Fibroblast of pulmonary artery (primary cell): Measurements from ENCODE around the gene RPRD2.
A peak's percentile ranks its signal among the peaks of the same experiment; 100 is the strongest.

Experiments used
- DNase-seq: peaks from one replicate; pipeline ENCODE4 v3.0.0-alpha.2; 2010; ENCODE audit warnings: low read depth
- H3K4me3 ChIP-seq: replicated peaks from 2 replicates; pipeline ENCODE4 v1.5.1; 2011; ENCODE audit warnings: low read depth, mild to moderate bottlenecking, control low read depth, low read length, moderate library complexity
- TF ChIP-seq, protein P1 (sequence below): IDR thresholded peaks from 2 replicates; pipeline ENCODE4 v1.5.1; 2011; ENCODE audit warnings: mild to moderate bottlenecking, control low read depth, low read length, inconsistent platforms; ENCODE audit errors: missing control alignments

RPRD2 gene

DNA sequence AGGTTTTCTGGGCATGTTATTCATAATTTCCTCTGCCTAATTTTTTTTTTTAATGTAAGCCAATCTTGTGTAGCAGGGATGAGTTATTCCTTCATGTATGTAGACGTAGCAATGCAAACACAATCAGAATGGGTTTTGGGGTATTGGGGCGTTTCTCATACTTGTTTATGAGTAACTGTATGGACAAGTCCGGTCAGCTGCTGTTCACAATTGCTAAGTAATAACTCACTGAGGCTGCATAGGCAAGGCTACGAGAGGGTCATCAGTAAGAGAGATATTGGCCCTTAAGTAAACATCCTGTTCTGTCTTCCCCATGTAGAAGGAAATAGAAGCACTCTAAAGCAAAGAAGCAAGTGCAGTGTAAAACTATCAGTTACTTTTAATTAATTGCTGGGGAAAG is 113.8 kb downstream of the RPRD2 start:
- DNase-seq: peak; percentile 19
- TF ChIP-seq, protein P1, sequence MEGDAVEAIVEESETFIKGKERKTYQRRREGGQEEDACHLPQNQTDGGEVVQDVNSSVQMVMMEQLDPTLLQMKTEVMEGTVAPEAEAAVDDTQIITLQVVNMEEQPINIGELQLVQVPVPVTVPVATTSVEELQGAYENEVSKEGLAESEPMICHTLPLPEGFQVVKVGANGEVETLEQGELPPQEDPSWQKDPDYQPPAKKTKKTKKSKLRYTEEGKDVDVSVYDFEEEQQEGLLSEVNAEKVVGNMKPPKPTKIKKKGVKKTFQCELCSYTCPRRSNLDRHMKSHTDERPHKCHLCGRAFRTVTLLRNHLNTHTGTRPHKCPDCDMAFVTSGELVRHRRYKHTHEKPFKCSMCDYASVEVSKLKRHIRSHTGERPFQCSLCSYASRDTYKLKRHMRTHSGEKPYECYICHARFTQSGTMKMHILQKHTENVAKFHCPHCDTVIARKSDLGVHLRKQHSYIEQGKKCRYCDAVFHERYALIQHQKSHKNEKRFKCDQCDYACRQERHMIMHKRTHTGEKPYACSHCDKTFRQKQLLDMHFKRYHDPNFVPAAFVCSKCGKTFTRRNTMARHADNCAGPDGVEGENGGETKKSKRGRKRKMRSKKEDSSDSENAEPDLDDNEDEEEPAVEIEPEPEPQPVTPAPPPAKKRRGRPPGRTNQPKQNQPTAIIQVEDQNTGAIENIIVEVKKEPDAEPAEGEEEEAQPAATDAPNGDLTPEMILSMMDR: no peak
- H3K4me3 ChIP-seq: no peak overlapping the region

DNA sequence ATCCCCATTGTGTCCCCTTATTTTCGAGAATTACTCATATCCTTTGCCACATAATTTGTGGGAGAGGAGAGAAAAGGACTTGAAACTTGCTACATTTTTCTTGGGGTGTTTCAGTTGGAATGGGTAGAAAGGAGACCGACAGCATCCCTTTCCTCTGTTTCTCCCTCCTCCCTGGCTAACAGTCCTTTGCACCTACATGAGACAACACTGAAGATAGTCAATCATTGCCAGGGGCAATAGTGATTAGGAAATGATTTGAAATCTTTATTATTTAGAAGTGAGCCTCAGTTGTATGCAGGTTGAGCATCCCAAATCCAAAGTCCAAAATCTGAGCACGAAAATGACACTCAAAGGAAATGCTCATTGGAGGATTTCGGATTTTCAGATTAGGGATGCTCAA is 115.4 kb downstream of the RPRD2 start:
- TF ChIP-seq, protein P1: no peak
- DNase-seq: no peak

DNA sequence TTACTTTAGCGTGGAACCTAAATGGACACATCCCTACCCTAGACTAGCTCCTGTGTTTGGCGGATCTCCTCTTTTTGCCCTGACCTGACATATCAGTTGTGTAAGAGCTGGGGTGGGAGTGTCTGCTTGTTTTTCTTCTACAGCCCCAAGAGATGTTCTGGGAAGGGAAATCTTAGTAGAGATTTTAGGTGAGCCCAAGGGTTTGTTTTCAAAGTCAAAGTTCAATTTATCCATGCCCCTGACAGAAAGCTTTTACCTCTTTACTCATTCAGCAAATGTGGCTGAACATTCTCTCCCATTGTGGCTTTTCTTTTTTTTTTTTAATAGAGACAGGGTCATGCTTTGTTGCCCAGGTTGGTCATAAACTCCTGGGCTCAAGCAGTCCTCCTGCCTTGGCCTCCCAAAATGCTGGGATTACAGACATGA is 116.0 kb downstream of the RPRD2 start:
- no peak for DNase-seq
- H3K4me3 ChIP-seq: no peak overlapping the region

More for the DNA sequence above, 115.4 kb downstream of the RPRD2 start:
- no peak overlapping the region for H3K4me3 ChIP-seq

DNA sequence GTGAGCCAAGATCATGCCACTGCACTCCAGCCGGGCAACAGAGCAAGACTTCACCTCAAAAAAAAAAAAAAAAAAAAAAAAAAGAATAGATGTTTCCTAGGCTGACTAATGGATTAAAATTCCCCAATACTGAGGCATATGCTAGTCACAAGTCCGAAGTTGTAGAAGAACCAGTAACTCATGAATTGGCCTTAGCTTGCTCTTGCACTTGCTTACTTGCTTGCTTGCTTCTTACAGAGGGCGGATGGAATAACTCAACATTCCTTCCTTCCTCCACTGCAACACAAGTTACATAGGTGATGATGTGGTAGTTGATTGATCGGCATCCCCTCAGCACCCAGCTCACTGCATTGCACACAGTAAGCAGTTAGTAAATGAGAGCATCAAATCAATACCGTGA is 120.5 kb downstream of the RPRD2 start:
- TF ChIP-seq, protein P1: no peak
- DNase-seq: no peak
- no peak overlapping the region for H3K4me3 ChIP-seq

More for the DNA sequence above, 116.0 kb downstream of the RPRD2 start:
- TF ChIP-seq, protein P1: no peak

DNA sequence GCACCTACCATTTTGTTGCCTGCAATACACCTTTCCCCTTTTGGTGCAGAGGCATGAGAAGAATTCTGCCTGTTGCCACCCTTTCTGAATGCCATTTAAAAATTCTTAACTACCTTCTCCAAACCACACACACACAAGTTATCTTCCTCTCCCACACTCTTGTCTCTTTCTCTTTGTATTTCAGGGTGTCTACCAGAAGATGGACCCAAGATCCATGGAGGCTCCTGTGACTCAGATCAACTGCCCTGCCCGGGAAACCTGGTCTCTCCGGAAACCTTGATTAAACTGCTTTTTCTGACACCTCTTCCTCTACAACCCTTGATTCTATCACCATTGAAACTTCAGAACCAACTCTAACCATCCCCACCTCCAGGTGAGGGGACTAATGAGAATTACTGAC is 120.9 kb downstream of the RPRD2 start:
- peak; percentile 51 for DNase-seq
- TF ChIP-seq, protein P1: peak; percentile 38
- no peak overlapping the region for H3K4me3 ChIP-seq

DNA sequence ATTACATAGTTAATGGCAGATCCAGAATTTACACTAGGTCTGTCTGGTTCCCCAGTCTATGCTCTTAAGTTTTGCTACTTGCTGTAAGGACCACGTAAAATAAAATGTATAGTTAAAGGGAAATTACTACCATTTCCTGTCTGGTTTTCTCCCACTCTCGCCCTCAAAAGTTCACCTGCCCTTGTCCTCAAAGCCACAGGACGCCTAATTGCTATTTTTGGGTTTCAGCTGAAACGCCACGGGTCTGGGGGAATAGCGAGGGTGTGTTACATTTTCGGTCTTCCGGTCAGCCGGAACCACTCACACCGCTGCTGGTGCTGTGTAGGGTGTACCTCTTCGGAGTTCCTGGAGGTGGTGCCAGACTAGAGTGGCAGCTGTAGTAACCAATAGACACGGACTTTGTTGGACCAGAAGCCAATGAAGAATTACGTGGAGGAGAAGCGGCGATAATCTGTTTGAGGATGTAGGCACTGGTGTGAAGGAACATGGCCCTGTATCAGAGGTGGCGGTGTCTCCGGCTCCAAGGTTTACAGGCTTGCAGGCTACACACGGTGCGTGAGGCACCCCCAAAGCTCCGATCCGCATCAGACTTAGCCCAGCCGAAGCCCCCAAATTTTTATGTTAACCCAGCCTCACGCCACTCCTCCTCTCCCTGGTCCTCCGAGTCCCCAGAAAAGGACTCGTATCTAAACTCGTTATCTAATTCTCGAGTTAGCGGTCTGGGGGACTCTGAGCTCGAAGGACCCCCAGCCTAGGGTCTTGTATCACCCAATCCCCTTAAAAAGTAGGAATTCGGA is 123.2 kb downstream of the RPRD2 start, which contains the start of gene TARS2:
Gene TARS2 (plus strand): TSS at position 454 of the 797 bp plus-strand sequence. CDS start 32 bp downstream, at position 486.
- DNase-seq: peak; percentile 99
- peak within 1 kb of the TSS; percentile 96 for H3K4me3 ChIP-seq
- TF ChIP-seq, protein P1: peak; percentile 9

DNA sequence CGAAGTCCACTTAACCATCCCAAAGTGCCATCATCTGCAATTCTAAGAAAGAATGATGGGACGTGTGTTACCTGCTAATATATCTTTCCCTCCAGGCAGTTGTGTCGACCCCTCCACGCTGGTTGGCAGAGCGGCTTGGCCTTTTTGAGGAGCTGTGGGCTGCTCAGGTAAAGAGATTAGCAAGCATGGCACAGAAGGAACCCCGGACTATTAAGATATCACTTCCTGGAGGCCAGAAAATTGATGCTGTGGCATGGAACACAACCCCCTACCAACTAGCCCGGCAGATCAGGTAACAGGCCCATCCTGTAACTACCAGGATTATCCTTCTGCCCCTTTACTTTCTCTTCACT is 123.8 kb downstream of the RPRD2 start:
- peak overlapping the region; percentile 96 for H3K4me3 ChIP-seq
- TF ChIP-seq, protein P1: no peak
- DNase-seq: no peak
